Cardiac fibroblast (primary cell): ENCODE results near the gene GPR55.

Experiments used
- DNase-seq, 2 donors: peaks; one replicate each; pipeline versions ENCODE4 v3.0.0 to v3.0.0-alpha.2; 2010; ENCODE audit warnings: low read depth in 2 of 2
- H3K4me3 ChIP-seq, 2 donors: replicated peaks in 1 of 2; 1 replicate in 1 of 2; 2 replicates in 1 of 2; pipeline ENCODE4 v1.5.1; 2011; ENCODE audit warnings: low read depth in 2 of 2, low read length in 2 of 2, mild to moderate bottlenecking in 2 of 2, moderate library complexity in 1 of 2
- TF ChIP-seq, protein P1 (sequence below): IDR thresholded peaks from one replicate; pipeline ENCODE4 v1.5.1; 2011; ENCODE audit warnings: low read depth, mild to moderate bottlenecking, low read length, inconsistent platforms

The GPR55 gene

DNA sequence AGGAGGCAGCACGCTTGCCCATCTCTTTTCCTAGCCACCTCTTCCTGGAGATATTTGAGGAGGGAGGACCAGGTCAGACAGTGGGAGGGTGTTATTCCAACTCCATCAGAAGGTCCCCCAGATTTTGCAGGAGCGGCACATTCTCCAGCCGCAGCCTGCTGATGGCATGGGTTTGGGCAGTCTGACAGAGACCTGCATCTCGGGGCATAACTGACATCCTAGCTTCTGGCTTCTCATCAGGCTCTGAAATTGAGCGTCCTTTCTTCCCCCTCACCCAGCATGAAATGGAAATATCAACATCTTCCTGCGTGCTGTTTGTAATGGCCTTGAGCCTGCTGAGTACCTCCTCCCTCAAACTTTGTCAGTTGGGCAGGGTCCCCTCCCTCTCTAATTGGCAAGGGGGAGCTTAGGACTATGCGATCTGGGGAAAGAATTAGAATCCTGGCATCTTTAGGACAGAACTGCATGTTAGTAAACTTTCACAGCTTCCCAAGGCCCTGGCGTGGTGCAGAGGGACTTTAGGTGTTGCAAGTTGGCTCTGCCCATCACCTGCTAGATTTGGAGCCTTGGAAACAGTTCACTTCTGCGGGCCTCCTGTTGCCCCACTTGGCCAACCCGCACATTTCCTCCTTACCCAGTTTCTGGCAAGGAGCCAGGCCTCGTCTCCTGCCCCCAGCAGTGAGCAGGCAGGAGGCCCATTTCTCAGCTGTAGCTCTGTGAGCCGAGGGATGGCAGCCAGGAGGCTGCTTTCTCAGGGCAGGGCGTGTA lies 58.1 kb downstream of the GPR55 start:
- no peak overlapping the region for H3K4me3 ChIP-seq
- DNase-seq = peak; percentile 19 to 57
- TF ChIP-seq, protein P1, sequence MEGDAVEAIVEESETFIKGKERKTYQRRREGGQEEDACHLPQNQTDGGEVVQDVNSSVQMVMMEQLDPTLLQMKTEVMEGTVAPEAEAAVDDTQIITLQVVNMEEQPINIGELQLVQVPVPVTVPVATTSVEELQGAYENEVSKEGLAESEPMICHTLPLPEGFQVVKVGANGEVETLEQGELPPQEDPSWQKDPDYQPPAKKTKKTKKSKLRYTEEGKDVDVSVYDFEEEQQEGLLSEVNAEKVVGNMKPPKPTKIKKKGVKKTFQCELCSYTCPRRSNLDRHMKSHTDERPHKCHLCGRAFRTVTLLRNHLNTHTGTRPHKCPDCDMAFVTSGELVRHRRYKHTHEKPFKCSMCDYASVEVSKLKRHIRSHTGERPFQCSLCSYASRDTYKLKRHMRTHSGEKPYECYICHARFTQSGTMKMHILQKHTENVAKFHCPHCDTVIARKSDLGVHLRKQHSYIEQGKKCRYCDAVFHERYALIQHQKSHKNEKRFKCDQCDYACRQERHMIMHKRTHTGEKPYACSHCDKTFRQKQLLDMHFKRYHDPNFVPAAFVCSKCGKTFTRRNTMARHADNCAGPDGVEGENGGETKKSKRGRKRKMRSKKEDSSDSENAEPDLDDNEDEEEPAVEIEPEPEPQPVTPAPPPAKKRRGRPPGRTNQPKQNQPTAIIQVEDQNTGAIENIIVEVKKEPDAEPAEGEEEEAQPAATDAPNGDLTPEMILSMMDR = no peak

DNA sequence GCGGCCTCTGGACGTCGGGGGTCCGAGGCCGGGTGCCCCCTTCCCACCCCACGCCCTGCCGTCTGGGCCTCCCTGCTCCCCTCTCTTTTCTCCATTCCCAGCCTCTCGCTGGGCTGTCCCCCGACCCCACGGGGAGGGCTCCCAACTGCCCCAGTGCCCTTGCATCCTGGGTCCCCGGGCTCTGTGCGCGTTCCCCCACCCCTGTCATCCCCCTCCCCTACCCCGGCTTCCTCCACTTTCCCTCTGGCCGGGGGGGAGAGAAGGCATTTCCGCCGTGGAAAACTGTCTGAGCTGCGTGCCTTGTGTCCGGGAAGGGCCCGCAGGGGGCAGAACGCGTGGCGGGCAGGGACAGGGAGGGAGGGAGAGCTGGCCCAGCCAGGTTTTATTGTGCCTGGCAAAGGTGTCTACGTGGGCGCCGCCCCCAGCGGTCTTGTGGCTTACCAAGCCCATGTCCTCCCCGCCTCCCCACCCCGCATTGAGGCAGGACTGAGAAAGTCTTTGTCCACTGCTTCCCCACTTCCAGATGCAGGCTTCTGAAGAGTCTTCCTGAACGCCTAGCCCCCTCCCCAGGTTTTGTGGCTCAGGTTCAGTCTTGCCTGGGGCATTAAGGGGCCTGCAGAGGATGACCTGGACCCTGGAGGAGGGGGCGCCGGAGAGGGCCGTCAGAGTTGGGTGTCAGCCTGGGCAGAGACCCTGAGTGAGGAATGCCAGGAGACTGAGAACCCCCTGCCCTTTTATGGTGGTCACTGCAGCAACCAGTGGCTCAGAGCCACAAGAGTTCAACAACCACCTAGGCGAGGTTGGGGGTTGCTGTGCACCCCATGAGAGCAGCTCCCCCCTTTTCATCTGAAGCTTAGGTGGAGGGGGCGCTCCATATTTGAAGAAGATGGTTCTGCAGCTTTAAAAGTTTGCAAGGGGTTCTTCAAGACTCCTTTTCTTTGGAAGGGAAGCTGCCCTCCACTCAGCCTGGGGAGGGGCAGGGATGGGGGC lies 59.0 kb downstream of the GPR55 start:
- DNase-seq = peak in 1 of 2 donors; percentile 35
- H3K4me3 ChIP-seq = peak overlapping the region; percentile 56 to 78
- TF ChIP-seq, protein P1 = peak; percentile 9

DNA sequence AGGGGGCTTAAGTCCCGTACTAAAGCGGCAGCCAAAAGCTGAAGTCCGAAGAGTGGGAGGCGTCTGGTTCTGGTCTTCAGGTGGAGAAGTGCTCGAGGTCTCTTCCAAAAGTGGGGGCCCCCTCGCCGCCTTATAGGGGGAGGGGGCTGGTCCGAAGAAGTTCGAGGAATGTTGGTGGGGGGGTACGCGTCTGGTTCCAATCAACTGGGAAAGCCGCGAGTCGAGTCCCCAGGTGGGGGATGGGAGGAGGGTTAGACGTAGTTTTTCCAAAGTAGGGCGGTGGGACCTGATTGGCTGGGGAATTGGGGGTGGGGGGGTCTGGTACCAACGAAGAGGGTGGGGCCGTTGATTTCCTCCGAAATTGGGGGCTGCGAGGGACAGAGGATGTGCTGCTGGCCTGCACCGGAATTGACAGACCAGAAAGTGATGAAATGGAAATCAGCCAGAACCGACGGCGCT lies 59.7 kb downstream of the GPR55 start:
- peak in 1 of 2 donors; percentile 20 for DNase-seq
- TF ChIP-seq, protein P1 = no peak
- peak overlapping the region; percentile 56 to 78 for H3K4me3 ChIP-seq

DNA sequence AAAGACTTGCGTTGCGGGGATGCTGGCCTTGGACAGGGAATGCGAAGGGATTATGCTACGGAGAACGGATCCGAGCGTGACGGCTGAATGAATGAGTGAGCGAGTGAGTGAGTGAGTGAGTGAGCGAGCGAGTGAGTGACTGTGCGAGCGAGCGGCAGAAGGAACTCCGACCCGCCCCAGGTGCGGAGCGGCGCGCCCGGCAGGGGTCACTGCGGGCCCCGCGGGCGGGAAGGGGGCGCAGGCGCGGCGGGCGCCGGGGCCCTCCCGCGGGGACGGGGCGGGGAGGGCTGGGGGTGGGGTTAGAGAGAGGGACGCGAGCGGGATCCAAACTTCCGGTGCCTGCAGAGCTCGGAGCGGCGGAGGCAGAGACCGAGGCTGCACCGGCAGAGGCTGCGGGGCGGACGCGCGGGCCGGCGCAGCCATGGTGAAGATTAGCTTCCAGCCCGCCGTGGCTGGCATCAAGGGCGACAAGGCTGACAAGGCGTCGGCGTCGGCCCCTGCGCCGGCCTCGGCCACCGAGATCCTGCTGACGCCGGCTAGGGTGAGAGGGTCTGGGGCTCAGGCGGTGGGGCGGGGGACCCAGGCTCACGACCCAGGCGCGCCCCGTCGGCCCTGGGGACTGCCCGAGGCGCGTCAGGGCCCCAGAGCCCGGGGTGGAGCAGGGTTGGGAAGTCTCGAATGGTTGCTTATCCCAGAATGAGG lies 60.3 kb downstream of the GPR55 start, which contains the start of gene ITM2C:
Gene ITM2C (plus strand): TSS at position 338 of the 702 bp plus-strand sequence. CDS start 84 bp downstream, at position 422.
- H3K4me3 ChIP-seq = peak within 1 kb of the TSS; percentile 56 to 78
- DNase-seq = peak; percentile 51 to 72
- TF ChIP-seq, protein P1 = peak; percentile 7

DNA sequence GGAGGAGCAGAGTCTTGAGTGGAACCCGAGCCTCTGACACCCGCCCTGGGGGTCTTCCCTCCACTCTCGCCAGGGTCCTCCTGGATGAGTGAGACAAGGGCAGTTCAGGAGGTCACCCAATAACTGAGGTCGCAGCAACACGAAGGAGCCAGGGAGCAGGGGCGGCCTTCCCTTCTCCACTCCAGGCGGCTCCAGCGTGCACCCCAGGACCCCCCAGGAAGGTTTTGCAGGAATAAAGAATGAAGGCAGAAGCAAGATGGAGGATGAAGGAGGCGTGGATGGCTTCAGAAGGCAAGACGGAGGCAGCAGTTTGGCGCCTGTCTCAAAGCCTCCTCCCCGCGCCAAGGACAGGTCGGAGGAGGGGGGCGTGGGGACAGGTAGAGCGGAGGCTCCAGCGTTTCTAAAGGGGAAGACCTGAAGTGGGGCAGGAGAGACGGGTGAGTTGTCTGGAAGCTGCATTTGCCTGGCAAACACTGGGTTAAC lies 60.9 kb downstream of the GPR55 start:
- no peak for DNase-seq
- TF ChIP-seq, protein P1 = no peak
- peak overlapping the region; percentile 56 to 78 for H3K4me3 ChIP-seq
